ENCODE measurements around the gene SSB. TPM values are rescaled to one million over a fixed set of nuclear protein-coding genes. Genes with fewer than 3 reads are reported as not detected.

Gene SSB
- total and polyA plus RNA-seq, 2 of the 13 experiments (the other 11 are each of a cell fraction or from before 2014, with no cell fraction given) = 109 to 208 TPM

- no peak for TF ChIP-seq AFF4 (CRISPR knock-in tag; IDR thresholded peaks at IDR 0.05)
- no peak for TF ChIP-seq RELA (CRISPR knock-in tag; IDR thresholded peaks at IDR 0.05)
- 0 out of 2 replicates have a peak, but pooled peaks have one; percentile 78 for TF ChIP-seq KLF9 (CRISPR knock-in tag; IDR thresholded peaks at IDR 0.05; ENCODE audit: low read depth)
- TF ChIP-seq ATAD3A (CRISPR knock-in tag; IDR thresholded peaks at IDR 0.05) = no peak
- TF ChIP-seq ELF3 (CRISPR knock-in tag; IDR thresholded peaks at IDR 0.05) = 0 out of 2 replicates have a peak, but pooled peaks have one; percentile 8
- no peak for TF ChIP-seq ZNF329 (CRISPR knock-in tag; IDR thresholded peaks at IDR 0.05; ENCODE audit: low read depth)
- TF ChIP-seq ZBTB34 (CRISPR knock-in tag; IDR thresholded peaks at IDR 0.05) = no peak
- no peak for TF ChIP-seq EP300 (IDR thresholded peaks at IDR 0.05; ENCODE audit: low read depth in 2 of 2, low read length in 2 of 2)
- TF ChIP-seq EP300 (CRISPR knock-in tag; IDR thresholded peaks at IDR 0.05; ENCODE audit: borderline replicate concordance) = no peak
- no peak for TF ChIP-seq TCF12 (IDR thresholded peaks at IDR 0.05)
- peak; percentile 47; the same call in 1 of the 2 replicates for TF ChIP-seq TCF12 (CRISPR knock-in tag; IDR thresholded peaks at IDR 0.05)
- peak; percentile 81; the same call in 1 of the 2 replicates for TF ChIP-seq ZNF558 (CRISPR knock-in tag; IDR thresholded peaks at IDR 0.05; ENCODE audit: borderline replicate concordance)
- TF ChIP-seq GPBP1L1 (CRISPR knock-in tag; IDR thresholded peaks at IDR 0.05) = no peak
- TF ChIP-seq ZBTB1 (CRISPR knock-in tag; IDR thresholded peaks at IDR 0.05; ENCODE audit: borderline replicate concordance) = no peak
- no peak for TF ChIP-seq ZNF460 (CRISPR knock-in tag; IDR thresholded peaks at IDR 0.05; ENCODE audit: borderline replicate concordance)
- peak; percentile 41 for TF ChIP-seq GATAD1 (CRISPR knock-in tag; IDR thresholded peaks at IDR 0.05)
- no peak for TF ChIP-seq LBX2 (CRISPR knock-in tag; IDR thresholded peaks at IDR 0.05; ENCODE audit: borderline replicate concordance)
- peak; percentile 72; the same call in 1 of the 2 replicates for TF ChIP-seq ERF (CRISPR knock-in tag; IDR thresholded peaks at IDR 0.05)
- TF ChIP-seq TCF7L2 (IDR thresholded peaks at IDR 0.05; ENCODE audit: low read depth, low read length) = no peak
- no peak for TF ChIP-seq MTF1 (CRISPR knock-in tag; IDR thresholded peaks at IDR 0.05)
- TF ChIP-seq IRF2 (CRISPR knock-in tag; IDR thresholded peaks at IDR 0.05) = peak; percentile 48; the same call in 1 of the 2 replicates
- peak; percentile 68; the same call in 1 of the 2 replicates for TF ChIP-seq SAFB2 (CRISPR knock-in tag; IDR thresholded peaks at IDR 0.05; ENCODE audit: borderline replicate concordance, low read depth)
- TF ChIP-seq KAT8 (CRISPR knock-in tag; IDR thresholded peaks at IDR 0.05) = no peak; the same call in 1 of the 2 replicates
- TF ChIP-seq TBX2 (CRISPR knock-in tag; IDR thresholded peaks at IDR 0.05; ENCODE audit: borderline replicate concordance) = peak; percentile 35; the same call in 1 of the 2 replicates
Observed at GRCh38 chr2:169827272-169828140, 28.8 kb downstream of the SSB start, which contains the start of gene UBR3 (continued).

Measured in HepG2 (cell line).